ENCODE measurements around the gene ITGB5.

ITGB5 gene

GRCh38 chr3:124867511-124867910 is 19.7 kb downstream of the ITGB5 start:
- no peak for DNase-seq (ENCODE audit: low read depth)

GRCh38 chr3:124862006-124862405 is 25.2 kb downstream of the ITGB5 start:
- DNase-seq (ENCODE audit: low read depth), result no peak

DNA sequence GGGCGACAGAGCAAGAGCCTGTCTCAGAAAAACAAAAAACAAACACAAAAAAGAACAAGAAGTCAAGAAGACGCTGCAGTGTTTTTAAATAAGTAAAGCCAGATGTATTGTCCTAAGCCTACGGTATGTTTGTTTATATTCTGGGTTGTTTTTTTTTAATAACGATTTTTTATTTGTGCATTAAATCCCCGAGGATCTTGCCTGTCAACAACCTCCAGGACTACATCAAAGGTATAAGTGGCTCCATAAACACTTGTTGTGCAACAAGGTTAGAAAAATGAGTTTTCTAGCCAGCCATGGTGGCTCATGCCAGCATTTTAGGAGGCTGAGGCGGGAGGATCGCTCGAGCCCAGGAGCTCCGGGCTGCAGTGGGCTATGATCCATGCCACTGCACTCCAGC is 26.1 kb downstream of the ITGB5 start:
- DNase-seq (ENCODE audit: low read depth), result no peak

- DNase-seq (ENCODE audit: low read depth), result no peak
These were observed 26.6 kb downstream of the ITGB5 start for GRCh38 chr3:124860599-124860998.

GRCh38 chr3:124859025-124859424 is 28.1 kb downstream of the ITGB5 start:
- no peak for DNase-seq (ENCODE audit: low read depth)

GRCh38 chr3:124858275-124858674 is 28.9 kb downstream of the ITGB5 start:
- no peak for DNase-seq (ENCODE audit: low read depth)

DNA sequence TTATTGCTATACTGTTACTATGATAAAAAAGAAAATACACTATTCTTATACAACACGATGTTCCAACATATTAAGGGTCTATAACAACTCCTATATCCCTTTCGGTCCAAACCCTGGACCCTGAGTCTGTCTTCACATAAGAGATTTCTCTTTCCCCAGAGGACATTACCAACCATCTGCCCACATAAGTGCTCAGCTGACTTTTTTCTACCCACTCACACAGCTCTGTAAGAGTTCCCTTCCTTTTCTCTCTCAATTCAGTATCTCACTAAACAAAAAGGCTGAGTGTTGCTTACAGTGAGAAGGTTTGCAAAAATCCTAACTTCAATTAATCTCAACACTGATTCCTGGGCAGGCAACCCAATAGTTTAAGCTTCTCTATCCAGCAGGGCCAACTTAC is 30.5 kb downstream of the ITGB5 start:
- DNase-seq (ENCODE audit: low read depth), result no peak

DNA sequence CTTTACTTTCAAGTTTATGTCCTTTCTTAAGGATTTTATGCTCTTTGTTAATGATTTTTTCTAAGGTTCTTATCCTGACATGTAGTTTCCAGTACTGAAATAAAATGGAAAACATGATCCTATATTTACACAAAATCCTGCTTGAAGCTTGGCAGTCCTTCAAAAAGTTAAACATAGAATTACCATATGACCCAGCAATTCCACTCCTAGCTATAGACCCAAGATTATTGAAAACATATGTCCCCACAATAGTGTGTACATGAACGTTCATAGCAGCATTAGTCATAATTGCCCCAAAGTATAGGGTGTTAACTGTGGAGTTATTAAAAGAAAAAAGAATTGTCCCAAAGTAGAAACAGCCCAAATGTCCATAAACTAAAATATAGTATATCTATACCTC is 33.2 kb downstream of the ITGB5 start:
- no peak for DNase-seq (ENCODE audit: low read depth)

DNA sequence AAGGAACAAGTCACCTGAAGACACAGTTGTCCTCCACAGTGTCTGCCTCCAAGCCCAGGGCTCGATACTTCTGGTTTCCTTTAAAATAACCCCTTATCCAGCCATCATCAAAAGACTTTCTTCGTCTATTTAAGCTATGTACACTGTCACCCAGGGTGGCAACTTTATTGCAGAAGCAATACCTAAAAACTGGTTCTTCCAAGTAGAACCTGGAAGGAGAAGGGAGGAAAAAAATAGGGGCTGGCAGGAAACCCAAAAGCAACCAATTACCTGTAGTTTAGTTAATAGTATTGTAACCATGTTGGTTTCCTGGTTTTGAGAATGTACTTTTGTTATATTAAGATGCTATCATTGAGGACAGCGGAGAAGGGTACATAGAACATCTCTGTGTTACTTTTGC is 33.7 kb downstream of the ITGB5 start:
- no peak for DNase-seq (ENCODE audit: low read depth)

DNA sequence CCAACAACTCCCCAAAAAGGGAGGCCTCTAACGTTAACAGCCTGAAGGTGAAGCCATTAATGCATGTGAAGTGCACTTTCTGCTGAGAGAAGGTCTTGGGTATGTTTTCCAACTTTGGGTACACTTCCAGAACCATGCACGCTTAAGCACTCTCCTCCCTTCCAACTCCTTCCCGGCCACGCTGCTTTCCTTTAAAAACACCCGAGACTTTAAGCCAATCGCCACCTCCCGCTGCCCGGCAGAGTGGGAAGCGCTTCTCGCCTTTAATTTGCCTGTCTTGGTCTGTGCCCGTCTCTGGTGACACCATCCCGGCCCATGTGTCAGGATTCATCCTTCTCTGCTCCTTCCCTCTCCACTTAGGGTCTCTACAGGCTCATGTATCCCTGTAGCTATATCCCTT is 35.3 kb downstream of the ITGB5 start:
- no peak for DNase-seq (ENCODE audit: low read depth)

GRCh38 chr3:124851136-124851535 is 36.0 kb downstream of the ITGB5 start:
- no peak for DNase-seq (ENCODE audit: low read depth)

DNA sequence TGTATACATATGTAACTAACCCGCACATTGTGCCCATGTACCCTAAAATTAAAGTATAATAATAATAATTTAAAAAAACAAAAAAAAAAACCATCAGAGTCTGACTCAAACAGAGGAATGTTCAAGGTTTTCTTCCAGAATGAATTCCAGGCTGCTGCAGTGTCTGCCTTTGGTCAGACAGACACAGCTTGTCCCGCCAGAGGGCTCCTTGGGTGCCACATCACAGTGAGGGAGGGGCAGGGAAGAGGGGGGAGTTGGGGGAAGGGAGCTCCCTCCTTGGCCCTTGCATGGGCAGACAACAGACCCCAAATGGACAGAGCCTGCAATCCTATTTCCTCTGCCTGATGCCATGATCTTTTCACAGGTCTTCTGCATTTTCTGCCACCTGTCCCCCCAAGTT is 36.5 kb downstream of the ITGB5 start:
- DNase-seq (ENCODE audit: low read depth), result no peak

GRCh38 chr3:124850212-124850611 is 37.0 kb downstream of the ITGB5 start:
- no peak for DNase-seq (ENCODE audit: low read depth)

- DNase-seq (ENCODE audit: low read depth), result no peak
These were observed 38.9 kb downstream of the ITGB5 start for GRCh38 chr3:124848300-124848699.

GRCh38 chr3:124847863-124848262 is 39.3 kb downstream of the ITGB5 start:
- no peak for DNase-seq (ENCODE audit: low read depth)

DNA sequence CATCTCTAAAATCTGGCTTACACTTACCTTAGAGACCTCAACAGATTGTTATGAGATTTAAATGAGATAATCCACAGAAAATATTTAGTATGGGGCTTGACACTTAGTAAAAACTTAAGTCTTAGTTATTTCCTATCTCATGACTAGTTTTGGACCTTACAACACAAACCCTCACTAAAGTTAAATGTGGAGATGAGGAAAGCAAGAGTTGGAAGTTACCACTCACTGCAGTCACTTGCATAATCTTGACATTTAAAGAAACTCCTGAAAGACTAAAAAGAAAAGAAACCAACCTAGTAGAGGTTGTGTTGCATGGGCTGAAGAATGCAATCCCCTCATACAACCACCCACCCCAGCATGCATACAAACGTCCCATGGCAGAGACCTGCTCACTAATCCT is 40.1 kb downstream of the ITGB5 start:
- DNase-seq (ENCODE audit: low read depth), result no peak

- DNase-seq (ENCODE audit: low read depth), result no peak
These were observed 41.0 kb downstream of the ITGB5 start for GRCh38 chr3:124846189-124846588.

- no peak for DNase-seq (ENCODE audit: low read depth)
These were observed 41.8 kb downstream of the ITGB5 start for GRCh38 chr3:124845406-124845805.

- no peak for DNase-seq (ENCODE audit: low read depth)
These were observed 43.5 kb downstream of the ITGB5 start for GRCh38 chr3:124843506-124844177.

DNA sequence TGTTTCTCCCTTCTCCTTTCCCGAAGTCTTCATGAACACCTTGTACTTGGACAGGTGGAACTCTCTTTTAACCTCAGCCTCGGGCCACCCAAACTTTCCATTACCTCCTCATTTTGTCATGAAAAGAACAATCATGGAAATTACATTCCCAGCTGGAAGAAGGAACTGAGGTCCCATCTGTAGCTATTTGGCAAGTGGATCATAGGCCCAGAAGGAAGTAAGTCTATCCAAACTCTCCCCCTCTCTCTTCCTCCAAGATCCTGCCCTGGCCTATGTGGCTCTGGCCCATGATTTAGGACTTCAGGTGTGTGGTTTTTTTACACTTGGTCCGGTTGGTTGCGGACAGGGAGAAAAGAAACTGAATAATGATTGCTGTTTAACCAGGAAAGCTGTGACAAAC is 44.1 kb downstream of the ITGB5 start:
- no peak for DNase-seq (ENCODE audit: low read depth)

DNA sequence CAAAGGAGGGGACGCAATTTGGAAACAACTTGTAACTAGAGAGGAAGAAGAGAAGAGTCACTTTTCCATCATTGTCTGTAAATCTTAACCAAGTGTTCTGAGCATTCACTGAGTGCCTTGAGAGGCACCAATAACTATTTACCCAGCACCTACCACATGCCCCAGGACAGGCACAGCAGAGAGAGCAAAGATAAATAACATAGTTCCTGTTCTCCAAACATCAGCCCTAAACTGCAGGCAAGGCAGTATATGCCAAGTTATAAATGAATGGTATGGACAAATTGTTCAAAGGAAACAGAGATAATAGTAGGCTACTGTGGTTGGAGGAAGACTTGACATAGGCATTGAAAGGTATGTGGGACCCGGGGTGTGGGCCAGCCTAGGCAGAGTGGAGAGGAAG is 45.6 kb downstream of the ITGB5 start:
- no peak for DNase-seq (ENCODE audit: low read depth)

DNA sequence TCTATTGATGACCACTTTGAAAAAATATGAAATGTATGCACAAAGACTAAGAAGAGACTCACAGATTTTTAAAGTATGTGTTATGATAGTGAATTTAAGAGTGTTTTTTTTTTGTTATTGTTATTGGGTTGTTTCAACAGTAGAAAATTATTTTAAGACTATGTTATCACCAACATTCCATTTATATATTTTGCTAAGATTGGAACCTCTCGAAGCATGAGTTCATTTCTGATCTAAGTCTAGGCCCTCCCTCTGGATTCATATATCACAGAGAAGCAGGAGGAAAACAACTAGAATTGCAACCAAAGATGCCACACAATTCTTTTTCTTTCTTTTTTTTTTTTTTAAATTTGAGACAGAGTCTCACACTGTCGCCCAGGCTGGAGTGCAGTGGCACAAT is 46.8 kb downstream of the ITGB5 start:
- no peak for DNase-seq (ENCODE audit: low read depth)

DNA sequence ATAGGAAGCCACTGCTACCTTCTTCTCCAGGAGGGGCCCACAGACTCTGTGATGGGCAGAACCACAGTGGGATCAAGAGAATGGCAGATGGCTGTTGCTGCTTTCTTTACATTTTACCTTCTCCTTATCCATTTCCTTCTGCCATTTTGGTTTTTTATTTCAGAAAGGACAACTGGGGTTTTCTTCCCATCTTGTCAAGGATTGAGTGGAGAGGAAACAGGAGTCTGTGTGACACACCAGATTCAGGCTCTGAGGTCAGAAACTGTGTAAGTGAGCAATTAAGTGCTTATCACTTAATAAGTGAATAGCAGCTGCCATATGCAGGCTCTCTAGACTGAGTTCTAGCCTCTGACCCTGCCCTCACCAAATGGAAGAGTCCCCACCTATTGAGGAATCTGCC is 47.3 kb downstream of the ITGB5 start:
- DNase-seq (ENCODE audit: low read depth), result no peak

GRCh38 chr3:124838963-124839362 is 48.2 kb downstream of the ITGB5 start:
- no peak for DNase-seq (ENCODE audit: low read depth)

DNA sequence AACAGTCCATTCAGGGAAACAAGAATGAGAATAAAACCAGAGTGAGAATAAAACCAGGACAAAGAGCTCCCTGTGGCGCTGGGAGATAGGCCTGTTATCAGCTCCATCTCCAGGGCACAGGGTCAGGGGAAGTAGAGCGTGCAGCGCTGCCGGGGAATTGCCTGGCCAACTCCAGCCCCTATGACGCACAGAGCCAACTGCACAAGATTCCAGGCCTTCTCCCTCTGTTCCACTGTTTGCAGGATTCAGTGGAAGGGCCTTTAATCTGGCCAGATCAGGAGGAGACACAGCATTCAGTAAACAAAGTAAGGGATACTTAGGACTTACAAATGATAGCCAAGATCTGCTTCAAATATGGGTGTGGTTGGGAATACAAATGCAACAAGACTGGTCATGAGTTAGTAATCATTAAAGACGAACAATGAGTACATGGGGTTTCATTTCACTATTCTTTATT is 49.4 kb downstream of the ITGB5 start:
- no peak for DNase-seq (ENCODE audit: low read depth)

Data from activated T-cell treated with anti-CD3 and anti-CD28 coated beads for 24 hours (primary cell).